Measurements from ENCODE around the gene RGL4. TPM values are rescaled to one million over a fixed set of nuclear protein-coding genes. Genes with fewer than 3 reads are reported as not detected.
"Not testable (repeated sequence)": the region's sequence is repeated elsewhere in the genome, so short reads cannot be mapped to it uniquely, and the experiment has no call there.

RGL4 gene, protein sequence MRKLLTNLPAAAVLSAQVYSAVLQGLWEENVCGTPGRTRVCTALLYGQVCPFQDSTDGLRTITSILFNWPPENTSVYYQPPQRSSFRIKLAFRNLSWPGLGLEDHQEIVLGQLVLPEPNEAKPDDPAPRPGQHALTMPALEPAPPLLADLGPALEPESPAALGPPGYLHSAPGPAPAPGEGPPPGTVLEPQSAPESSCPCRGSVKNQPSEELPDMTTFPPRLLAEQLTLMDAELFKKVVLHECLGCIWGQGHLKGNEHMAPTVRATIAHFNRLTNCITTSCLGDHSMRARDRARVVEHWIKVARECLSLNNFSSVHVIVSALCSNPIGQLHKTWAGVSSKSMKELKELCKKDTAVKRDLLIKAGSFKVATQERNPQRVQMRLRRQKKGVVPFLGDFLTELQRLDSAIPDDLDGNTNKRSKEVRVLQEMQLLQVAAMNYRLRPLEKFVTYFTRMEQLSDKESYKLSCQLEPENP
- total RNA-seq: 1 to 10 TPM in 1 of 2 donors, under 1 TPM in 1; 0.15 to 4.6 TPM
- 1 to 10 TPM; 3.8 to 5.8 (median 4.4) TPM for polyA plus RNA-seq (ENCODE audit: insufficient read length in 6 of 6)
- long read RNA-seq, donor 1: 0 reads
- long read RNA-seq, donor 2, partial matches to known transcripts: 0 of 6 reads
- long read RNA-seq, donor 2, other reads (novel, unspliced or antisense): 6 of 6 reads
- long read RNA-seq, donor 3: 0 reads
- long read RNA-seq, donor 4, partial matches to known transcripts: 0 of 1 reads
- long read RNA-seq, donor 4, other reads (novel, unspliced or antisense): 1 of 1 reads
- long read RNA-seq, donor 5, partial matches to known transcripts: 5 of 5 reads
- long read RNA-seq, donor 5, other reads (novel, unspliced or antisense): 0 of 5 reads
- long read RNA-seq, donor 6: 0 reads
- long read RNA-seq, donor 7: 0 reads
- long read RNA-seq, donor 8: 0 reads
- long read RNA-seq, donor 9: 0 reads
- long read RNA-seq, donor 10, transcript RGL4-205 (5 exons, 759 nt): major isoform, 6 of 9 reads
- long read RNA-seq, donor 10, partial matches to known transcripts: 2 of 9 reads
- long read RNA-seq, donor 10, other reads (novel, unspliced or antisense): 1 of 9 reads
- long read RNA-seq, donor 11: 0 reads
- long read RNA-seq, donor 12, partial matches to known transcripts: 5 of 5 reads
- long read RNA-seq, donor 12, other reads (novel, unspliced or antisense): 0 of 5 reads

- TF ChIP-seq, protein P1, sequence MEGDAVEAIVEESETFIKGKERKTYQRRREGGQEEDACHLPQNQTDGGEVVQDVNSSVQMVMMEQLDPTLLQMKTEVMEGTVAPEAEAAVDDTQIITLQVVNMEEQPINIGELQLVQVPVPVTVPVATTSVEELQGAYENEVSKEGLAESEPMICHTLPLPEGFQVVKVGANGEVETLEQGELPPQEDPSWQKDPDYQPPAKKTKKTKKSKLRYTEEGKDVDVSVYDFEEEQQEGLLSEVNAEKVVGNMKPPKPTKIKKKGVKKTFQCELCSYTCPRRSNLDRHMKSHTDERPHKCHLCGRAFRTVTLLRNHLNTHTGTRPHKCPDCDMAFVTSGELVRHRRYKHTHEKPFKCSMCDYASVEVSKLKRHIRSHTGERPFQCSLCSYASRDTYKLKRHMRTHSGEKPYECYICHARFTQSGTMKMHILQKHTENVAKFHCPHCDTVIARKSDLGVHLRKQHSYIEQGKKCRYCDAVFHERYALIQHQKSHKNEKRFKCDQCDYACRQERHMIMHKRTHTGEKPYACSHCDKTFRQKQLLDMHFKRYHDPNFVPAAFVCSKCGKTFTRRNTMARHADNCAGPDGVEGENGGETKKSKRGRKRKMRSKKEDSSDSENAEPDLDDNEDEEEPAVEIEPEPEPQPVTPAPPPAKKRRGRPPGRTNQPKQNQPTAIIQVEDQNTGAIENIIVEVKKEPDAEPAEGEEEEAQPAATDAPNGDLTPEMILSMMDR (IDR thresholded peaks at IDR 0.05): no peak
- Histone ChIP-seq H3K4me1 (peaks cover 0 to 12% of the 10 kb centered on the region in 2 donors), H3K36me3 (peaks cover 0 to 60% of the 10 kb centered on the region in 2 donors), H3K9me3 (no peaks in the 10 kb centered on the region), H3K27me3 (no peaks in the 10 kb centered on the region), H3K4me3 (no peak within 1 kb of the TSS), H3K27ac (no peak within 1 kb of the TSS)
- intact Hi-C loops (cut with DNase I): no loop called here
- DNase-seq (no peak), ATAC-seq (no peak)
Observed at GRCh38 chr22:23690713-23691112, at the start of gene RGL4. TSS of gene RGL4 (plus strand) at chr22:23691013. CDS start at chr22:23692031, 1,018 bp downstream.

- intact Hi-C loops (cut with DNase I); H3K4me1 ChIP-seq; H3K9me3 ChIP-seq; H3K4me3 ChIP-seq; ATAC-seq; H3K27ac ChIP-seq; H3K27me3 ChIP-seq; DNase-seq: not testable (repeated sequence)
- peaks cover 0 to 18% of the 10 kb centered on the region in 2 donors for H3K36me3 ChIP-seq
Observed at GRCh38 chr22:23646526-23646925, 44.3 kb upstream of the RGL4 start.

DNA sequence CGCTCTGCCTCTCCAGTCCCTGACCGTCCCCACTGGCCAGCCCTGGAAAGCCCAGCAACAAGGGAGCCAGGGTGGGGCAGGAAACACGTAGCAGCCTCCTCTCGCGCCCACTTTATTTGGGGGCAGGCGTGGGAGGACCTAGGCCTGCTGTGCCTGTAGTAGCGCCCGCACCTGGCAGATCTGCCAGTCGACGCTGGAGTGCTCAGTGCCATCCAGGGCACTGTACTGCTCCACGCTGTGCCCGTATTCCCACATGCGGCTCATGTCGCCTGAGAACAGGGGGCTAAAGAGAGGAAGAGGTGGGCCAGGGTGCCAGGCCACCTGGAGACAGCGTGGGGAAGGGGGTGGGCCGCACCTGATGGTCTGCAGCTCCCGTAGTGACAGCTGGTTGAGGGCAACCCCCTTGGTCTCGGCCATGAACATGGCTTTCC is 41.7 kb upstream of the RGL4 start:
- Histone ChIP-seq H3K36me3 (peaks cover 0 to 33% of the 10 kb centered on the region in 2 donors), H3K4me3 (no peak overlapping the region), H3K27ac (no peak overlapping the region)

GRCh38 chr22:23651676-23652075 is 39.1 kb upstream of the RGL4 start:
- TF ChIP-seq, protein P1 (IDR thresholded peaks at IDR 0.05): no peak
- ATAC-seq: no peak
- Histone ChIP-seq H3K27ac (no peak overlapping the region), H3K27me3 (no peaks in the 10 kb centered on the region), H3K4me3 (no peak overlapping the region), H3K9me3 (no peaks in the 10 kb centered on the region), H3K36me3 (peaks cover 0 to 47% of the 10 kb centered on the region in 2 donors), H3K4me1 (no peaks in the 10 kb centered on the region)
- intact Hi-C loops (cut with DNase I): no loop called here
- no peak for DNase-seq

More for the DNA sequence above, 41.7 kb upstream of the RGL4 start:
- no peaks in the 10 kb centered on the region for H3K27me3 ChIP-seq
- H3K9me3 ChIP-seq: no peaks in the 10 kb centered on the region
- TF ChIP-seq, protein P1 (IDR thresholded peaks at IDR 0.05): no peak
- DNase-seq (no peak), ATAC-seq (no peak)
- intact Hi-C loops (cut with DNase I): no loop called here
- H3K4me1 ChIP-seq: no peaks in the 10 kb centered on the region

GRCh38 chr22:23652286-23652685 is 38.5 kb upstream of the RGL4 start:
- peaks cover 0 to 48% of the 10 kb centered on the region in 2 donors for H3K36me3 ChIP-seq
- H3K4me1 ChIP-seq: no peaks in the 10 kb centered on the region
- no peak overlapping the region for H3K27ac ChIP-seq
- ATAC-seq: no peak
- intact Hi-C loops (cut with DNase I): no loop called here
- H3K27me3 ChIP-seq: no peaks in the 10 kb centered on the region
- TF ChIP-seq, protein P1 (IDR thresholded peaks at IDR 0.05): no peak
- H3K4me3 ChIP-seq: no peak overlapping the region
- DNase-seq: no peak
- H3K9me3 ChIP-seq: no peaks in the 10 kb centered on the region
